GM18511 (cell line): ENCODE results near the gene SDC3.

Experiments
- ATAC-seq: cut with Tn5 transposase; IDR thresholded peaks from one replicate; pipeline ENCODE4 v1.9.1; 2021; ENCODE audit warnings: mild to moderate bottlenecking, moderate library complexity; ENCODE audit not compliant: unreplicated experiment

Gene SDC3

GRCh38 chr1:30855686-30856259 is 52.8 kb downstream of the SDC3 start:
- ATAC-seq: no peak

DNA sequence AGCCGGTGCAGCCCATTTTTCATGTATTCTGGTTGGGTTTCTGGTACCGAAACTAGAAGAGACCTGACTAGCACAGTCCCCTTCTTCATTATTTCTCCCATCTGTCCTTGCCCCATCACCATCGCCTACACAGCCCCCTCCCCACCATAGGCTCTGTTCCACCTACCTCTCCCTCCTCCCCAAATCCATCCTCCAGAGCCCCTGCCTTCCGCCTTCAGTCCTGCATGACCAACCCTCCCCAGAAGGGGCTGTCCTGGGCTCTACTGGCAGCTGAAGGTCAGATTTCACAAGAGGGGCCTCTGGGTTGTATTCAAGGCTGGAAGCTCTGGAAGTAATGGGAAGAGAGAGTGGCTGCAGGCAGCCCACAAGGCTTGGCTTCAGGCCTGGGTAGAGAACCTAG is 55.2 kb downstream of the SDC3 start:
- no peak for ATAC-seq

GRCh38 chr1:30852026-30852425 is 56.5 kb downstream of the SDC3 start:
- no peak for ATAC-seq

DNA sequence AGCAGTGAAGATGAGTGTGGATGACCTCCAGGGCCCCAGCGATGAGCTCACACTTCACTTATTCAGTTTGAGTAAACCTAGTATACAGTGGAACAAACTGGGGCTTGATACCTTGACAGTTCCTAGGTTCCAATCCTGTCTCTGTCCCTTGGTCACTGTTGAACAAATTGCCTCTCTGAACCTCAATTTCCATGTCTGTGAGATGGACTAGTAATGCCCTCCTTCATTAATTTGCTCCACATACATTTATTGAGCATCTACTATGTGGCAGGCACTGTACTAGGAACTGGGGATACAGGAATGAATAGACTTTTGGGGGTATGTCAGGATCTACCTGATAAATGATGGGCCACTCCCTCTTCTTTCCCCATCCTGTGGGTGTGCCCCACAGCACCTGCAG is 57.3 kb downstream of the SDC3 start:
- no peak for ATAC-seq

DNA sequence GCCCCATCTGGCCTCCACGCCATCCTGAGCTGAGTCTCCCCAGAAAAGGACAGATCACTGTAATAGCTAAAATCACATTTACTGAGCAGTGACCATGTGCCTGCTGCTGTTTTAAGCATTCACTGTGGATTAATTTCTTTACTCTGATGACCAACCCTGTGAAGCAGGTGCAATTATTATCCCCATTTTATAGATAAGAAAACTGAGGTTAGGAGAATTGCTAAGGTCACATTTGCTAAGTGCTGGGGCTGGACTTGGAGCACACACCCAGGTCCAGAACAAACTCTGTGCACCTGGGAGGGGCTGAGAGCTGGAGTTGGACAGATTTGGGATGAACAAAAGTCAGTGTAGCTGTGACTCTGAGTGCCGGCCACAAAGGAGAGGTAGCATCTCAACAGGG is 58.0 kb downstream of the SDC3 start:
- ATAC-seq: no peak

DNA sequence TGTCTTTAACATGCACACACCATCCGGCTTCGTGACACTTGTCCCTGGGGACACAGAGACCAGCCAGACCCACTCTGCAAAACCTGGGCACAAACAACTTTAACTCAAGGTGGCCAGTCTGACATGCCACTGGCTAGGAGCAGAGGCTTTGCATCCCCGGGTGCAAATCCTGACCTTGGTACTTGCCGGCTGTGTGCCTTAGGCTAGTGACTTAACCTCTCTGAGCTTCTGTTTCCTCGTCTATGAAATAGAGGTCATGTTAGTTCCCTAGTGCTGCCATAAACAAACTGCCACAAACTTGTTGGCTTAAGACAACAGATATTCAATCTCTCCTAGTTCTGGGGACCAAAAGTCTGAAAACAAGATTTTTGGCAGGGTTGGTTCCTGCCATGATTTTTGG is 60.4 kb downstream of the SDC3 start:
- no peak for ATAC-seq

- no peak for ATAC-seq
Observed at GRCh38 chr1:30847358-30847972, 61.1 kb downstream of the SDC3 start.

- ATAC-seq: no peak
Observed at GRCh38 chr1:30846587-30846986, 62.0 kb downstream of the SDC3 start.

DNA sequence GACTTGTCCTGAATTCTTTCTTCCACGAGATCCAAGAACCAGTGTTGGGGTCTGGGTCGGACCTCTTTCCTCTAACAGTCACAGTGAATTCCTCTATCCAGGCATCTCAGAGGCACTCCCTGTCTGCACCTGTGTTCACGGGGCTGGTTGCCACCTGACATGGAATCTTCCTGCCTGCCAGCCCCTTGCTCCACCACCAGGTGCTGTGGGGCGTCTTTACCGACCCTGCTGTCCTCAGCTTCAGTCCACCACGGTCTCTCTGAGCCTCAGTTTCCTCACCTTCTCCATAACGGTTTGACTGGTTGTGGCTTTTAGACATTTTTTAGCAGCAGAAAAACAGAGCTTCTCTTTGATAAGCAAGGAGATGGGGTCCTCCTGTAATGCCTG is 62.7 kb downstream of the SDC3 start:
- no peak for ATAC-seq

- ATAC-seq: no peak
Observed at GRCh38 chr1:30845237-30845903, 63.2 kb downstream of the SDC3 start.

DNA sequence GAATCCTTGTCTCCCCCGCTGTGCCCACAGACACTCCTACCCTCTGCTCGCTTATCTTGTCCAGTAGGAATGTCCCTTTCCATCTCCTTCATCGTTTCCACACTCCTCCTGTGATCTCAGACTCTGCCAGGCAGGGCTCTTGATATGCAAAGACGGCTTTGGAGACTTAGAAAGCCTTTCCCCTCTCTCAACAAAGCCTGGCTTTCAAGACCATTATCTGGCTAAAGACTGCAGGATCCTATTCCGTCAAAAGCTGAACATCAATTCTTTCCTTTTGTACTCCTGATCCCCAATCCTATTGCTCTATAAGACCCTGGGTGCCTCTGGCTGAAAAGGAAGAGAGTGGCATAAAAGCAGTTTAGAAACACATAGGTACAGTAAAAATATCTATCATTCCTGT is 63.9 kb downstream of the SDC3 start:
- ATAC-seq: no peak

DNA sequence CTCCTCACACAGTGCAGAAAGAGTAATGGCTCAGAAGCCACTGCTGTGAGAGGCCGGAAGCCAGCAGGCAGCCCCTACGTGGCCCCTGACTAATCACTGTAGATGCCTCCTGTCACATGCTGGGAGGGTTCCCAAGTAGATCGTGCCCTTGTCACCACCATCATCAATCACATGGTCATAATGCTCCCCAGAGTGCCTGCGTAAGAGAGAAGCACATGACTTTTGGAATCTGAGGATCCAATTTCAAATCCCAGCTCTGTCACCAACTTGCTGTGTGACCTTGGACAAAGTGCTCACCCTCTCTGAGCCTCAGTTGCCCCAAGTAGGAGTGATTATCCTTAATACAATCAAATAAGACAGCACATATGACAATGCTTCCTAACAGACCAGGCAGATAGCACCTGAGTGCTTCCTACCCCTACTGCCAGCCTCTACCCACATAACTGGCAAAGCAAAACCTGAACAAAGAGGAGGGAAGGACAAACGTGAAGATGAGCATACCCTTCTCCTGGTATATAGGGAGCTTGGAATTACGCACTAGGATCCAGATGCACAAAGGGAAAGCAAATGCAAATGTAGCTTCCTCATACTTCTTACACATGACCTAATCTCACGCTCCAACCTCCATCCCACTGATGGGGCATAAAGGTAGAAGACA is 65.7 kb downstream of the SDC3 start:
- ATAC-seq: no peak

GRCh38 chr1:30840904-30841598 is 67.5 kb downstream of the SDC3 start:
- ATAC-seq: no peak

GRCh38 chr1:30839827-30840359 is 68.7 kb downstream of the SDC3 start:
- no peak for ATAC-seq

GRCh38 chr1:30838996-30839395 is 69.6 kb downstream of the SDC3 start:
- ATAC-seq: no peak

- no peak for ATAC-seq
Observed at GRCh38 chr1:30837653-30838052, 70.9 kb downstream of the SDC3 start.

DNA sequence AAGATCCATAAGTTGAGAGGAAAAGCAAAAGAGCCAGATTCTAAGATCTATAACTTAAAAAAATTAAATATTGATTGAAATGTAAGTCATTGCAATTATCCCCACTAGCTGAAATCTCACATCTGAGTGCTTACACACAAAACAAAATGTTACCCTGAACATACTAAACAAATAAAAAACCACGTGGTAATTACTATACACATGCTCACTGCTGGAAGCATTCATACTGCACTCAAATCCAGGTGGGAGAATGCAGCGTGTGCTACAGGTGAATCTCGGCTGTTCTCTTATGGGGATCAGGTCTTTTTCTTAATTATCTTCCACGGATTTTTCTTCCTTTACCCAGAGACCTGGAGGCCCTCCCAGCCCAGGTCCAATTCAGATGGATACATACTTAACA is 74.3 kb downstream of the SDC3 start:
- no peak for ATAC-seq

GRCh38 chr1:30830537-30830936 is 78.0 kb downstream of the SDC3 start:
- no peak for ATAC-seq

GRCh38 chr1:30829889-30830288 is 78.7 kb downstream of the SDC3 start:
- ATAC-seq: no peak

DNA sequence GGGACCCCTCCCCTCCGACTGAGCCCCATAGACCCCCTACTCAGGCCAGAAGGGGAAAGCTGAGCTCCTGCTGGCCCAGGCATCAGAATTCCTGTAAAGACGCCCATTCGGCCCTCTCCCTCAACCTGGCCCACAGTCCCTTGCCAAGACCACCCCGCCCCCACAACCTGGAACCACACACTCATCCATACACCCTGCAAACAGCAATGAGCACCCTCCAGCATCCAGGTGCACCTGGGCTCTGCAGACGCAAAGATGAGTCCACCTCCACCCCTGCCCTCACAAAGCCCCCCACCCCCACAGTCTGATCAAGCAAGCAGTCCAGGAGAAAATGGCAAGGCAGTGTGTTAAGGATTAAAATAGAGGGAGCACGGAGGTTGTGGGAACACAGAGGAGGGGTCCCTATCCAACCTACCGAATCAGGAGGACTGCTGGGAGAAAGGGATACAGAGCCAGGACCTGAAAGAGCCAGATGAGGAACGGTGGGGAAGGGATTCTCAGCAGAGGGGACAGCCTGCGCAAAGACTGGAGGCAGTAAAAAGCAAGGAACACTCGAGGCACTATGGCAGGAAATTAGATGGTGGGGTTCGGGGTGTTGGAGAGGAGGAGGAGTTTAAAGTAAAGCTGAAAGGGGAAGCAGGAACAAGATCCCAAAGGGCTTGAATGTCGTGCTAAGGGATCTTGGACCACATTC is 83.7 kb downstream of the SDC3 start:
- ATAC-seq: no peak
